ENCODE results near the gene JARID2.

JARID2 gene

DNA sequence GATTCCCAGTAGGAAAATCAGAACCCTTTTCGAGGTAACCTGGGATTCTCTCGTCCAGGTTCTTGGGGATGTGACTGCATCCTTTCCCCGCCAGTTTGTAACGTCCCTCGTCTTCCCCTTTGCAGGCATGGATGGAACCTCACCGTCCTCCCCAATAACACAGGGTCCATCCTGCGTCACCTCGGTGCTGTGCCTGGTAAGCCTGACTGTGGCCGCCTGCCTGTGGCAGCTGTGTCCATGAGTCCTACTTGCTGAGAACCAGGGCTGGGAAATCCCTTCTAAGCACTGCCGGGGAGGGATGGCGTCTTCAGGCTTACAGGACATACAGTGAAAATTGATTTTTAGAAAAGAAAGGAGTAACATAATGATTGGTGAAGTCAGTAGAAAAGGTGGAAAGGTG lies 261.4 kb downstream of the JARID2 start:
- no peaks in the 10 kb centered on the region for H3K9me3 ChIP-seq (ENCODE audit: severe bottlenecking)
- no peaks in the 10 kb centered on the region for H3K27me3 ChIP-seq (ENCODE audit: insufficient read depth, poor library complexity, severe bottlenecking)
- peaks cover 12% of the 10 kb centered on the region for H3K4me1 ChIP-seq (ENCODE audit: insufficient read depth, poor library complexity, severe bottlenecking)
- TF ChIP-seq, protein P1, sequence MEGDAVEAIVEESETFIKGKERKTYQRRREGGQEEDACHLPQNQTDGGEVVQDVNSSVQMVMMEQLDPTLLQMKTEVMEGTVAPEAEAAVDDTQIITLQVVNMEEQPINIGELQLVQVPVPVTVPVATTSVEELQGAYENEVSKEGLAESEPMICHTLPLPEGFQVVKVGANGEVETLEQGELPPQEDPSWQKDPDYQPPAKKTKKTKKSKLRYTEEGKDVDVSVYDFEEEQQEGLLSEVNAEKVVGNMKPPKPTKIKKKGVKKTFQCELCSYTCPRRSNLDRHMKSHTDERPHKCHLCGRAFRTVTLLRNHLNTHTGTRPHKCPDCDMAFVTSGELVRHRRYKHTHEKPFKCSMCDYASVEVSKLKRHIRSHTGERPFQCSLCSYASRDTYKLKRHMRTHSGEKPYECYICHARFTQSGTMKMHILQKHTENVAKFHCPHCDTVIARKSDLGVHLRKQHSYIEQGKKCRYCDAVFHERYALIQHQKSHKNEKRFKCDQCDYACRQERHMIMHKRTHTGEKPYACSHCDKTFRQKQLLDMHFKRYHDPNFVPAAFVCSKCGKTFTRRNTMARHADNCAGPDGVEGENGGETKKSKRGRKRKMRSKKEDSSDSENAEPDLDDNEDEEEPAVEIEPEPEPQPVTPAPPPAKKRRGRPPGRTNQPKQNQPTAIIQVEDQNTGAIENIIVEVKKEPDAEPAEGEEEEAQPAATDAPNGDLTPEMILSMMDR (IDR thresholded peaks at IDR 0.05; ENCODE audit: poor library complexity, severe bottlenecking) = no peak
- H3K36me3 ChIP-seq (ENCODE audit: low read depth) = peaks cover 47% of the 10 kb centered on the region
- H3K4me3 ChIP-seq (ENCODE audit: severe bottlenecking) = no peak overlapping the region
- H3K27ac ChIP-seq (ENCODE audit: poor library complexity, severe bottlenecking) = no peak overlapping the region
- ATAC-seq (ENCODE audit: low read depth) (no peak), DNase-seq (ENCODE audit: low spot score) (no peak)

DNA sequence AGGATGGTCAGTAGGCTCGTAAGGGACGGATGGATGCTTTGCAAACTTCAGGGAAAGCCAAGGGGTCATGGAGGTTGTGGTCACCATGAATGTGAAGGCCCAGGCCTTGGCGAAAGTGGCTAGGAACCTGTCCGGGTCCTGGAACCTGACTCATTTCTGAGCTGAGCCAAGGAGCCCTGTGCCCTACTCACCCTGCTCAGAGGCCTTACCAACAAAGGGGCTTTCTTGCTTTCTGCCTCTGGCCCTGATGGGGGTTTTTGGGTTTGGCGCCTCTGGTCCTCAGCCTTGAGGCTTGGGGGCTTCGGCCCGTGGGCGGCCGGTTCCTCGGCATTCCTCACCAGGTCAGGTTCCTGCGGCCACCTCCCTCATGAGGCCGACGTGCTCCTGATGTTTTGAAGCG lies 261.9 kb downstream of the JARID2 start:
- H3K4me3 ChIP-seq (ENCODE audit: severe bottlenecking) = no peak overlapping the region

DNA sequence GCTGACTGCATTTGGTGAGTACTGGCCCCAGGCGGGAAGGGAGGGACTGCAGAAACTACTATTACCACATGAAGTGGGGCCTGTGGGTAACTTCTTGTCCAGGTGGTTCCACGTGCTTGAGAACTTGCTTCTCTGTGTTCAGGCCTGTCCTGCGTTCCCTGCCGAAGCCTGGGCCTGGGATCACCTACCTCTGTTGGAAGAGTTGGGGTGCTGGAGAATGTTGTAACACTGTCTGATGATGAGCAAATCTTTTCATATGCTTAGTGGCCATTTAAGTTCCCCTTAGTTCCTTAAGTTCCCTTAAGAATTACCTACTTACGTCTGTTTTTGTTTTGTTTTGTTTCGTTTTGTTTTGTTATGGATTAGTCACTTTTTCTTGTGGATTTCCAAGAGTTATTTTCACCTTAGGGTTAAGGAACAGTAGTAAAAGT lies 262.6 kb downstream of the JARID2 start:
- H3K27ac ChIP-seq (ENCODE audit: poor library complexity, severe bottlenecking) = no peak overlapping the region
- ATAC-seq (ENCODE audit: low read depth) (no peak), DNase-seq (ENCODE audit: low spot score) (no peak)
- peaks cover 12% of the 10 kb centered on the region for H3K4me1 ChIP-seq (ENCODE audit: insufficient read depth, poor library complexity, severe bottlenecking)
- H3K36me3 ChIP-seq (ENCODE audit: low read depth) = peaks cover 55% of the 10 kb centered on the region
- no peaks in the 10 kb centered on the region for H3K27me3 ChIP-seq (ENCODE audit: insufficient read depth, poor library complexity, severe bottlenecking)
- no peaks in the 10 kb centered on the region for H3K9me3 ChIP-seq (ENCODE audit: severe bottlenecking)
- TF ChIP-seq, protein P1 (IDR thresholded peaks at IDR 0.05; ENCODE audit: poor library complexity, severe bottlenecking) = no peak
- H3K4me3 ChIP-seq (ENCODE audit: severe bottlenecking) = no peak overlapping the region

More for the DNA sequence above, 261.9 kb downstream of the JARID2 start:
- peaks cover 51% of the 10 kb centered on the region for H3K36me3 ChIP-seq (ENCODE audit: low read depth)
- TF ChIP-seq, protein P1 (IDR thresholded peaks at IDR 0.05; ENCODE audit: poor library complexity, severe bottlenecking) = no peak
- ATAC-seq (ENCODE audit: low read depth) (no peak), DNase-seq (ENCODE audit: low spot score) (no peak)
- H3K27me3 ChIP-seq (ENCODE audit: insufficient read depth, poor library complexity, severe bottlenecking) = no peaks in the 10 kb centered on the region
- no peak overlapping the region for H3K27ac ChIP-seq (ENCODE audit: poor library complexity, severe bottlenecking)
- H3K9me3 ChIP-seq (ENCODE audit: severe bottlenecking) = no peaks in the 10 kb centered on the region
- H3K4me1 ChIP-seq (ENCODE audit: insufficient read depth, poor library complexity, severe bottlenecking) = peaks cover 12% of the 10 kb centered on the region

DNA sequence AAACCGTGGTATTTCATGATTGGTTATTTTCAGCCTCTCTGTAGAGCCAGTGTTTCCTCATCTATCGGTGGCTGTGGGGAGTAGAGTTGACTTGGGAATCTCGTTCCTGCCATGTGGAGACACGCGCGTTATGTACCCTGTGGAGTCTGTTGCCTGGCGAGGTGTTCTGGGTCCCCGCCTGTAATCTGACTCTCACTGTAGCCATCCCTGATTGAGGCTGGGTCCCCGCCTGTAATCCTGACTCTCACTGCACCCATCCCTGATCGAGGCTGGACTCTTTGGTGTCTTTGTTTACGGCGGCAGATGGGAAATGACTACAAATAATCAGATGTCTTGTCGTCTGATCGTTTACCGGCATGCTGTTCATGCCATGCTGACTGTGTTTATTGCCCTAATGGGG lies 263.1 kb downstream of the JARID2 start:
- Histone ChIP-seq H3K27me3 (ENCODE audit: insufficient read depth, poor library complexity, severe bottlenecking) (no peaks in the 10 kb centered on the region), H3K27ac (ENCODE audit: poor library complexity, severe bottlenecking) (no peak overlapping the region), H3K36me3 (ENCODE audit: low read depth) (peaks cover 55% of the 10 kb centered on the region), H3K4me3 (ENCODE audit: severe bottlenecking) (no peak overlapping the region), H3K9me3 (ENCODE audit: severe bottlenecking) (no peaks in the 10 kb centered on the region), H3K4me1 (ENCODE audit: insufficient read depth, poor library complexity, severe bottlenecking) (peaks cover 12% of the 10 kb centered on the region)
- no peak for ATAC-seq (ENCODE audit: low read depth)
- no peak for DNase-seq (ENCODE audit: low spot score)
- TF ChIP-seq, protein P1 (IDR thresholded peaks at IDR 0.05; ENCODE audit: poor library complexity, severe bottlenecking) = no peak

DNA sequence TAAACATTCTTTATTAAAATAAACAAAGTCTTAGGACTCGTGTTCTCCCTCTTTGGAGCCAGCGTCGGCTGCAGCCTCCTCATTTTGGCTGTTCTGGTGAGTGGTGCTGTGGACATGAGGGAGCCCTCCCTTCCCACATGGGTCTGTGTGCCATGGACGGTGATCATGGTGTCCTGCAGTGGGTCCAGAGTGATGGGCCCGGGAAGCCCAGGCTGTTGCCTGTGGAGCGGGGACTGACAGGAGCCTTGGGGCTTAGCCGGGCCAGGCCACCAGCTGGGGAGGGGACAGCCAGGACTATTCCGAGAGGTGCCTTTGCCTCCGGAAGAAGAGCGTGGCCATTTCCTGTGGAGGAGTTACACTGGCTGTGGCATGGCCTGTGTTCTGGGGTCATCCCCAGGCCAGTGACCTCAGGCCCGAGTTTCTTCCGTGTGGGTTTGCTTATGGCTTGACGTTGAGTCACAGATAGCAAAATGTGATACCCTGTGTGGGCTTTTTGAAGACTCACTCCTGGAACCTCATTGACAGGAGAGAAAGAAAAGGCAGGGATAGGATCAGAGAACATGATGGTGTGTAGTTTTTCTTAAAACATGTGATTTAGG lies 263.6 kb downstream of the JARID2 start:
- no peak overlapping the region for H3K27ac ChIP-seq (ENCODE audit: poor library complexity, severe bottlenecking)
- DNase-seq (ENCODE audit: low spot score) (no peak), ATAC-seq (ENCODE audit: low read depth) (no peak)
- H3K36me3 ChIP-seq (ENCODE audit: low read depth) = peaks cover 55% of the 10 kb centered on the region
- H3K4me1 ChIP-seq (ENCODE audit: insufficient read depth, poor library complexity, severe bottlenecking) = peaks cover 8% of the 10 kb centered on the region
- no peaks in the 10 kb centered on the region for H3K27me3 ChIP-seq (ENCODE audit: insufficient read depth, poor library complexity, severe bottlenecking)
- TF ChIP-seq, protein P1 (IDR thresholded peaks at IDR 0.05; ENCODE audit: poor library complexity, severe bottlenecking) = no peak
- H3K4me3 ChIP-seq (ENCODE audit: severe bottlenecking) = no peak overlapping the region
- no peaks in the 10 kb centered on the region for H3K9me3 ChIP-seq (ENCODE audit: severe bottlenecking)
